GM21737 (cell line): ENCODE measurements around the gene OR52M1.
"Not testable (repeated sequence)": the region's sequence is repeated elsewhere in the genome, so short reads cannot be mapped to it uniquely, and the experiment has no call there.

Experiments
- ATAC-seq: cut with Tn5 transposase; IDR thresholded peaks from one replicate; pipeline ENCODE4 v1.9.1; 2021; ENCODE audit warnings: mild to moderate bottlenecking, moderate library complexity; ENCODE audit not compliant: unreplicated experiment

The OR52M1 gene

GRCh38 chr11:4544891-4545290 is at the start of gene OR52M1:
Gene OR52M1, plus strand, starts transcription at chr11:4545191. Its CDS starts 0 bp downstream, at chr11:4545191.
- no peak for ATAC-seq

GRCh38 chr11:4495487-4495886 is 49.5 kb upstream of the OR52M1 start:
- no peak for ATAC-seq

- no peak for ATAC-seq
Observed at GRCh38 chr11:4495986-4496385, 49.0 kb upstream of the OR52M1 start.

GRCh38 chr11:4496557-4497248 is 48.3 kb upstream of the OR52M1 start:
- ATAC-seq = no peak

GRCh38 chr11:4508886-4509285 is 36.1 kb upstream of the OR52M1 start:
- no peak for ATAC-seq

GRCh38 chr11:4511282-4512245 is 33.4 kb upstream of the OR52M1 start:
- no peak for ATAC-seq

- no peak for ATAC-seq
Observed at GRCh38 chr11:4514196-4514595, 30.8 kb upstream of the OR52M1 start.

GRCh38 chr11:4522339-4522738 is 22.7 kb upstream of the OR52M1 start:
- ATAC-seq = no peak

GRCh38 chr11:4522752-4523151 is 22.2 kb upstream of the OR52M1 start:
- no peak for ATAC-seq

GRCh38 chr11:4523666-4524065 is 21.3 kb upstream of the OR52M1 start:
- ATAC-seq = no peak

- no peak for ATAC-seq
Observed at GRCh38 chr11:4527926-4528325, 17.1 kb upstream of the OR52M1 start.

GRCh38 chr11:4531686-4532085 is 13.3 kb upstream of the OR52M1 start:
- not testable (repeated sequence) for ATAC-seq

- no peak for ATAC-seq
Observed at GRCh38 chr11:4539603-4540219, 5.3 kb upstream of the OR52M1 start.

GRCh38 chr11:4541071-4541470 is 3.9 kb upstream of the OR52M1 start:
- ATAC-seq = no peak

GRCh38 chr11:4543561-4543960 is 1.4 kb upstream of the OR52M1 start:
- no peak for ATAC-seq

- ATAC-seq = no peak
Observed at GRCh38 chr11:4546878-4547277, 1.9 kb downstream of the OR52M1 start.

- ATAC-seq = no peak
Observed at GRCh38 chr11:4547416-4547815, 2.4 kb downstream of the OR52M1 start.

GRCh38 chr11:4551346-4551979 is 6.5 kb downstream of the OR52M1 start:
- no peak for ATAC-seq

- no peak for ATAC-seq
Observed at GRCh38 chr11:4559527-4560440, 14.8 kb downstream of the OR52M1 start.

GRCh38 chr11:4560467-4560866 is 15.5 kb downstream of the OR52M1 start:
- no peak for ATAC-seq
